NT2/D1 (cell line): ENCODE measurements around the gene CRACDL.

ENCODE experiments used
- YY1 ChIP-seq: IDR thresholded peaks from 2 replicates; pipeline ENCODE4 v1.6.1; 2011; ENCODE audit not compliant: insufficient read length, insufficient read depth
- ZNF274 ChIP-seq: IDR thresholded peaks from 2 replicates; pipeline ENCODE4 v1.6.1; 2011; ENCODE audit warnings: mild to moderate bottlenecking, low read depth, low read length

DNA sequence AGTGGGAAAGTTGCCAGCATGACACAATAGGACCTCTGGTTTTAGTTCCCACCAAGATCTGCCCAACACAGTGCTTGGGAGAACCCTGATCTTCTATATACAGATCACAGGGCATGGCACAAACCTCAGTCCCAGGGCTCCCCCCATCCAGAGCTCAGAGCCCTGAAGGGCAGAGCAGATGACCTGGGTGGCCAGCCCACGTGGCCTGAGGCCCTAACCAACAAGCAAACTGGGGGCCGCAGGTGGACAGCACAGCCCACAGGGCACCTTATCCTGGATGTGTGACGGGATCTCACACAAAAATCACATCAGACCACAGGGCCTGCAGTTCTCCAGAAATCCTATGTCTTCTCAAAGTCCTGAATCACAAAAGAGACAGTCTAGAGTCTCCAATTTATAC, 34.7 kb downstream of the CRACDL start:
- TF ChIP-seq YY1 (no peak), ZNF274 (no peak)
